Prostate gland (tissue), 2 donors: Measurements from ENCODE around the gene SLC35A3. TPM values are rescaled to one million over a fixed set of nuclear protein-coding genes. Genes with fewer than 3 reads are reported as not detected.

Experiments
- DNase-seq: peaks from one replicate; pipeline ENCODE4 v3.0.0-alpha.2; 2019; ENCODE audit warnings: low spot score
- H3K27ac ChIP-seq, 2 donors: fragments of 200-600 bp; sonication (generic); 2 replicates each; pipeline ENCODE4 v1.5.1; 2017 to 2019
- H3K27me3 ChIP-seq: fragments of 200-600 bp; sonication (generic); replicated peaks from 2 replicates; pipeline ENCODE4 v1.5.1; 2019; ENCODE audit not compliant: insufficient read depth
- H3K36me3 ChIP-seq, 2 donors: fragments of 200-600 bp; sonication (generic); 1 replicate in 1 of 2; 2 replicates in 1 of 2; pipeline versions ENCODE4 v1.5.1 to v1.8.1; 2017 to 2019
- H3K4me1 ChIP-seq: fragments of 200-600 bp; sonication (generic); replicated peaks from 2 replicates; pipeline ENCODE4 v1.5.1; 2019
- H3K4me3 ChIP-seq, 2 donors: fragments of 200-600 bp; sonication (generic); 2 replicates each; pipeline ENCODE4 v1.5.1; 2017 to 2019
- H3K9me3 ChIP-seq: fragments of 200-600 bp; sonication (generic); 2 replicates; pipeline ENCODE4 v1.5.1; 2017
- POLR2A ChIP-seq: fragments of 450-650 bp; IDR thresholded peaks from one replicate; pipeline ENCODE4 v1.6.1; 2016; ENCODE audit warnings: antibody characterized with exemption, mild to moderate bottlenecking
- POLR2AphosphoS5 ChIP-seq: sonication (generic); formaldehyde crosslinking; IDR thresholded peaks from one replicate; pipeline ENCODE4 v1.6.1; 2017; ENCODE audit warnings: antibody characterized with exemption
- WGBS: methylation state at CpG from one replicate; pipeline ENCODE4 v1.1.5; 2018; 5-methylcytosine and 5-hydroxymethylcytosine counted together
- intact Hi-C: fragments of 100-400 bp; cut with DNase I; formaldehyde crosslinking; loops from one replicate; pipeline ENCODE4 v1.14.2; 2022
- total RNA-seq, 2 donors: library from RNA; depleted of rRNA; stranded (reverse); fragments of >200 nt; gene quantifications; one replicate each; pipeline ENCODE4 v1.1.0, GENCODE V29; 2016
- TF ChIP-seq, protein P1 (sequence below), 4 experiments: fragments of 200-600 bp in 2 of 4; fragments of 450-650 bp in 2 of 4; sonication (generic) in 2 of 4; IDR thresholded peaks; 1 replicate in 3 of 4; 2 replicates in 1 of 4; pipeline ENCODE4 v1.5.1; 2016 to 2019; ENCODE audit warnings: antibody characterized with exemption in 4 of 4, mild to moderate bottlenecking in 2 of 4, moderate library complexity in 2 of 4

SLC35A3 gene
- total RNA-seq, 2 donors from 2014 or later: 32.0 to 79.5 TPM

DNA sequence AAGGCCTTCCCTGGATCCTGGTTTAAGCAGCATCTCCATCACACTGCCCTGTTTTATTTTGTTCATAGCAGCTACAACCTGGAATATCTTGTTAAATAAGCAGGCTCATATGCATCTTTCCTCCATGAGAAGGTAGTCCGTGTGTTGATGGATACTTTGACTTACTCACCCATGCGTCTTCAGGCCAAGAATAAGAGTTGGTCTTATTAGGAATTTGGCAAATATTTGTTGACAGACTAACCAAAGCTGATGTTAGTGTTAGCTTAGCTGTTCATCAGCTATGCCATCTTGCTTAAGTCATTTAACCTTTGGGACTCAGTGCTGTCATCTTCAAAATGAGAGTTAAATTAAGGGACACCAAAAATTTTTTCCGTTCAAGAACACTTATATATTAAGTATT, 103.7 kb downstream of the SLC35A3 start:
- DNase-seq: no peak
- H3K36me3 ChIP-seq: peaks cover 0 to 5% of the 10 kb centered on the region in 2 donors
- no peak overlapping the region for H3K27ac ChIP-seq
- intact Hi-C loops: no loop called here
- no peaks in the 10 kb centered on the region for H3K9me3 ChIP-seq
- 87% methylated on average over 3 of the region's 3 CpGs for WGBS
- H3K4me1 ChIP-seq: no peaks in the 10 kb centered on the region
- H3K4me3 ChIP-seq: no peak overlapping the region
- TF ChIP-seq, protein P1, sequence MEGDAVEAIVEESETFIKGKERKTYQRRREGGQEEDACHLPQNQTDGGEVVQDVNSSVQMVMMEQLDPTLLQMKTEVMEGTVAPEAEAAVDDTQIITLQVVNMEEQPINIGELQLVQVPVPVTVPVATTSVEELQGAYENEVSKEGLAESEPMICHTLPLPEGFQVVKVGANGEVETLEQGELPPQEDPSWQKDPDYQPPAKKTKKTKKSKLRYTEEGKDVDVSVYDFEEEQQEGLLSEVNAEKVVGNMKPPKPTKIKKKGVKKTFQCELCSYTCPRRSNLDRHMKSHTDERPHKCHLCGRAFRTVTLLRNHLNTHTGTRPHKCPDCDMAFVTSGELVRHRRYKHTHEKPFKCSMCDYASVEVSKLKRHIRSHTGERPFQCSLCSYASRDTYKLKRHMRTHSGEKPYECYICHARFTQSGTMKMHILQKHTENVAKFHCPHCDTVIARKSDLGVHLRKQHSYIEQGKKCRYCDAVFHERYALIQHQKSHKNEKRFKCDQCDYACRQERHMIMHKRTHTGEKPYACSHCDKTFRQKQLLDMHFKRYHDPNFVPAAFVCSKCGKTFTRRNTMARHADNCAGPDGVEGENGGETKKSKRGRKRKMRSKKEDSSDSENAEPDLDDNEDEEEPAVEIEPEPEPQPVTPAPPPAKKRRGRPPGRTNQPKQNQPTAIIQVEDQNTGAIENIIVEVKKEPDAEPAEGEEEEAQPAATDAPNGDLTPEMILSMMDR (IDR thresholded peaks at IDR 0.05): no peak
- no peak for TF ChIP-seq POLR2AphosphoS5
- TF ChIP-seq POLR2A: no peak
- H3K27me3 ChIP-seq: no peaks in the 10 kb centered on the region

DNA sequence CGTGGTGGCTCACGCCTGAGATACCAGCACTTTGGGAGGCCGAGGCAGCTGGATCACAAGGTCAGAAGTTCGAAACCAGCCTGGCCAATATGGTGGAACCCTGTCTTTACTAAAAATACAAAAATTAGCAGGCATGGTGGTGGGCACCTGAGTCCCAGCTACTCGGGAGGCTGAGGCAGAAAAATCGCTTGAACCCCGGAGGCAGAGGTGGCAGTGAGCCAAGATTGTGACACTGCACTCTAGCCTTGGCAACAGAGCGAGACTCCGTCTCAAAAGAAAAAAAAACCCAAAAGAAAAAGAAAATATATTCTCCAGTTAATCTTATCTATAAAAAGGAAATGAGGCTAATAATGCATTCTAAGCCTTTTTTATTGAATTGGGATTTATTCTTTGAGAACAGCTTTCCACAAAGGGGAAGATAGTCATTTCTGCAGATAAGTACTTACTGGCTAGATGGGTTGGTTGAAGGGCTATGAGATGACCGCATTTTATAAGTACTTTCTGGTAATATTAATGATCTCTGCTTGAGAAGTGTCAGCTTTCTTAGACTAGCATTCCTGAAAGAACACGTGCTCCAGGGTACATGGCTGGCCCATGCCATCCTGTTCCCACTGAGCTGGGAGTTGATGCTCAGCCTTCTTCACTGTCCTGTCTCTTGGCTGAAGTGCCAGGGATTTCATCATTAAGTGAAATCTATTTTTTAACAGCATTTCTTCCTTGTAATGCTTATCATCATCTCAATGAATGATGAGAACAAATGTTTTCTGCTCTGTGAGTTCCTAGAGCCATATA, 105.0 kb downstream of the SLC35A3 start:
- 79% methylated on average over 11 of the region's 11 CpGs for WGBS
- TF ChIP-seq, protein P1 (IDR thresholded peaks at IDR 0.05): no peak
- TF ChIP-seq POLR2A (no peak), POLR2AphosphoS5 (no peak)
- H3K27ac ChIP-seq: no peak overlapping the region
- no peaks in the 10 kb centered on the region for H3K9me3 ChIP-seq
- no peak overlapping the region for H3K4me3 ChIP-seq
- H3K27me3 ChIP-seq: no peaks in the 10 kb centered on the region
- intact Hi-C loops: no loop called here
- H3K36me3 ChIP-seq: peaks cover 0 to 5% of the 10 kb centered on the region in 2 donors
- H3K4me1 ChIP-seq: no peaks in the 10 kb centered on the region
- no peak for DNase-seq

DNA sequence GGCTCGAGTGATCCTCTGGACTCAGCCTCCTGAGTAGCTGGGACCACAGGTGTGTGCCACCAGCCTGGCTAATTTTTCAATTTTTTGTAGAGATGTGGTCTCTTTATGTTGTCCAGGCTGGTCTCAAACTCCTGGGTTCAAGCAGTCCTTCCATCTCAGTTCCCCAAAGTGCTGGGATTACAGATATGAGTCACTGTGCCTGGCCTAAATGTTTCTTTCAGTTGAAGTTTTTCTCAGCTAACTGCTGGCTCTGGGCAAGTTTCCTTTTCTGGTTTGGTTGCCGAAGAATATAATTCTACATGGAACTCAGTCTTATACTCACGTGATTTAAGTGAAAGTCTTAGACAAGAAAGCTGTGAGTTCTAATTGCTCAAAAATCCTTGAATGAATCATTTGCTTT, 106.0 kb downstream of the SLC35A3 start:
- peaks cover 0 to 5% of the 10 kb centered on the region in 2 donors for H3K36me3 ChIP-seq
- no peak overlapping the region for H3K4me3 ChIP-seq
- 89% methylated on average over 3 of the region's 3 CpGs for WGBS
- no peaks in the 10 kb centered on the region for H3K4me1 ChIP-seq
- no peaks in the 10 kb centered on the region for H3K9me3 ChIP-seq
- H3K27ac ChIP-seq: no peak overlapping the region
- TF ChIP-seq POLR2AphosphoS5: no peak
- no peak for TF ChIP-seq POLR2A
- no peaks in the 10 kb centered on the region for H3K27me3 ChIP-seq
- intact Hi-C loops: no loop called here
- DNase-seq: no peak

DNA sequence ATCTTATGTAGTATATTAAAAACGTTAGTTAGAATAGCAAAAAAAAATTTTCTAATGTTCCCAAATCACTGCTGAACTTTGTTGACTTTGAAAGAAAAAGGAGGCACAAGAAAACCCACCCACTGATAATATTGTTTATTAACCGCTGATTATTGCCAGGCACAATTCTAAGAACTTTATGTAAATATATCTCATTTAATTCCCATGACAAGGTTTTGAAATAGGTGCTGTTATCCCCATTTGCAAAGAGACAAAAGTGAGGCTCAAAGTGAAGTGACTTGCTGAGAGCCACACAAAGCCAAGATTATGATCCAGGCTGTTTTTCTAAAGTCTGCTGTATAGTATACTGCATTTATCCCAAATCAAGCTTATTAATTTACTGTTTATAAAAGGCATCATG, 106.5 kb downstream of the SLC35A3 start:
- intact Hi-C loops: no loop called here
- Histone ChIP-seq H3K27me3 (no peaks in the 10 kb centered on the region), H3K4me1 (no peaks in the 10 kb centered on the region), H3K36me3 (peaks cover 0 to 5% of the 10 kb centered on the region in 2 donors), H3K9me3 (no peaks in the 10 kb centered on the region), H3K27ac (no peak overlapping the region), H3K4me3 (no peak overlapping the region)
- DNase-seq: no peak
- TF ChIP-seq POLR2A (no peak), POLR2AphosphoS5 (no peak)
- TF ChIP-seq, protein P1 (IDR thresholded peaks at IDR 0.05): no peak
- WGBS: 91% methylated on average over 2 of the region's 2 CpGs

DNA sequence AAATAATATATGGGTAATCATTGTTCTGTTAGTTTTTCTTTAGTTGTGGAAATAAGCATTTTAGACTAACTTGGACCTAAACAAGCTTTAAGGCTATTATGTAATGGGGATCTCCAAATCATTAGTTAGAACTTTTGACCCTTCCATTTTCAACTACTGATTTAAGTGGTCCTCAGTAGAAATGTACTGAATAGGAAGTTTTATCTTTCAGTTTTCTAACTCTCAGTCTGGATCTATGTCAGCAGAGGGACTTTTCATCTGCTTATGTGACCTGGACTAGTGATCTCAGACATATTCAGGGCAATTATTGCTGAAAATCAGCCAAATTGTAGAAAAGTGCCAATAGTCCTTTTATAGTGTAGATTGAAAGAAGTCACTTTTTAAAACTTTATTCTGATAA, 106.9 kb downstream of the SLC35A3 start:
- Histone ChIP-seq H3K27ac (no peak overlapping the region), H3K4me3 (no peak overlapping the region), H3K27me3 (no peaks in the 10 kb centered on the region), H3K9me3 (no peaks in the 10 kb centered on the region), H3K4me1 (no peaks in the 10 kb centered on the region), H3K36me3 (peaks cover 0 to 5% of the 10 kb centered on the region in 2 donors)
- TF ChIP-seq, protein P1 (IDR thresholded peaks at IDR 0.05): no peak
- TF ChIP-seq POLR2AphosphoS5: no peak
- TF ChIP-seq POLR2A: no peak
- intact Hi-C loops: no loop called here
- DNase-seq: no peak
